WTC11 (cell line): ENCODE data around the gene SBF1. TPM values are rescaled to one million over a fixed set of nuclear protein-coding genes. Genes with fewer than 3 reads are reported as not detected.

Experiments
- ATAC-seq: fragments of 200-7000 bp; cut with Tn5 transposase; 2 replicates; pipeline ENCODE4 v1.10.0; 2021; ENCODE audit warnings: mild to moderate bottlenecking, moderate library complexity
- CTCF ChIA-PET: fragments of 300-600 bp; sonication (Branson Sonifier 250); formaldehyde crosslinking; loops from one replicate; lab custom pipeline; 2021; ENCODE audit warnings: antibody characterized with exemption; lab: Charles Lee
- POLR2A ChIA-PET: fragments of 350-600 bp; sonication (Branson Sonifier 250); formaldehyde crosslinking; loops from one replicate; lab custom pipeline; 2021; ENCODE audit warnings: antibody characterized with exemption; lab: Charles Lee
- DNase-seq: peaks from one replicate; pipeline ENCODE4 v3.0.0; 2021; ENCODE audit warnings: low spot score
- H3K27ac Mint-ChIP-seq: 2 replicates; pipeline ENCODE4 v1.8.0; 2021; ENCODE audit warnings: mixed read lengths
- H3K27me3 Mint-ChIP-seq: 2 replicates; pipeline ENCODE4 v1.8.0; 2021; ENCODE audit warnings: low read depth, mild to moderate bottlenecking, moderate library complexity, mixed read lengths
- H3K36me3 Mint-ChIP-seq: 2 replicates; pipeline ENCODE4 v1.8.0; 2021; ENCODE audit warnings: mixed read lengths
- H3K4me1 Mint-ChIP-seq: 2 replicates; pipeline ENCODE4 v1.8.0; 2022; ENCODE audit warnings: mixed read lengths
- H3K4me3 Mint-ChIP-seq: 2 replicates; pipeline ENCODE4 v1.8.0; 2021; ENCODE audit warnings: mild to moderate bottlenecking, moderate library complexity, mixed read lengths
- H3K9me3 Mint-ChIP-seq: 2 replicates; pipeline ENCODE4 v1.8.0; 2021; ENCODE audit warnings: mixed read lengths
- CDX4 ChIP-seq: fragments of 250-450 bp; sonication (Bioruptor Pico); IDR thresholded peaks from 2 replicates; pipeline ENCODE4 v1.9.0; 2021; ENCODE audit warnings: moderate library complexity, mild to moderate bottlenecking, inconsistent platforms, borderline replicate concordance
- CREB1 ChIP-seq: sonication (generic); formaldehyde crosslinking; IDR thresholded peaks from 2 replicates; pipeline ENCODE4 v1.8.0; 2023; ENCODE audit warnings: mild to moderate bottlenecking, missing genetic modification reagents
- E2F4 ChIP-seq: sonication (generic); formaldehyde crosslinking; IDR thresholded peaks from 2 replicates; pipeline ENCODE4 v1.8.1; 2022; ENCODE audit warnings: low read depth, mild to moderate bottlenecking, moderate library complexity, missing genetic modification reagents, borderline replicate concordance
- ELF4 ChIP-seq: sonication (generic); formaldehyde crosslinking; IDR thresholded peaks from 2 replicates; pipeline ENCODE4 v1.8.1; 2022; ENCODE audit warnings: low read depth, mild to moderate bottlenecking, moderate library complexity, missing genetic modification reagents
- ESRRA ChIP-seq: sonication (generic); formaldehyde crosslinking; IDR thresholded peaks from 2 replicates; pipeline ENCODE4 v1.8.1; 2022; ENCODE audit warnings: mild to moderate bottlenecking, missing genetic modification reagents, borderline replicate concordance
- GABPB1 ChIP-seq: sonication (generic); formaldehyde crosslinking; IDR thresholded peaks from 2 replicates; pipeline ENCODE4 v1.8.1; 2023; ENCODE audit warnings: mild to moderate bottlenecking, missing genetic modification reagents
- HMGXB4 ChIP-seq: sonication (generic); formaldehyde crosslinking; IDR thresholded peaks from 2 replicates; pipeline ENCODE4 v1.8.1; 2023; ENCODE audit warnings: mild to moderate bottlenecking, moderate library complexity, missing genetic modification reagents
- JAZF1 ChIP-seq: fragments of 250-450 bp; sonication (Bioruptor Pico); IDR thresholded peaks from 2 replicates; pipeline ENCODE4 v1.9.0; 2021; ENCODE audit warnings: moderate library complexity, mild to moderate bottlenecking, inconsistent platforms
- JUN ChIP-seq: sonication (generic); formaldehyde crosslinking; IDR thresholded peaks from 2 replicates; pipeline ENCODE4 v1.8.0; 2023; ENCODE audit warnings: mild to moderate bottlenecking, missing genetic modification reagents
- MAX ChIP-seq: sonication (generic); formaldehyde crosslinking; IDR thresholded peaks from 2 replicates; pipeline ENCODE4 v1.8.0; 2022; ENCODE audit warnings: mild to moderate bottlenecking, missing genetic modification reagents
- MLX ChIP-seq: sonication (generic); formaldehyde crosslinking; IDR thresholded peaks from 2 replicates; pipeline ENCODE4 v1.8.1; 2023; ENCODE audit warnings: mild to moderate bottlenecking, missing genetic modification reagents, moderate library complexity
- MYBL2 ChIP-seq: sonication (generic); formaldehyde crosslinking; IDR thresholded peaks from 2 replicates; pipeline ENCODE4 v1.8.1; 2023; ENCODE audit warnings: mild to moderate bottlenecking, moderate library complexity, missing genetic modification reagents
- NR1H2 ChIP-seq: sonication (generic); formaldehyde crosslinking; IDR thresholded peaks from 2 replicates; pipeline ENCODE4 v1.9.0; 2021; ENCODE audit warnings: mild to moderate bottlenecking, moderate library complexity, missing genetic modification reagents
- PRRX2 ChIP-seq: fragments of 250-450 bp; sonication (Bioruptor Pico); IDR thresholded peaks from 2 replicates; pipeline ENCODE4 v1.8.0; 2021; ENCODE audit warnings: mild to moderate bottlenecking
- RORB ChIP-seq: fragments of 250-450 bp; sonication (Bioruptor Pico); IDR thresholded peaks from 2 replicates; pipeline ENCODE4 v1.9.0; 2021; ENCODE audit warnings: mild to moderate bottlenecking
- TEAD1 ChIP-seq: sonication (generic); formaldehyde crosslinking; IDR thresholded peaks from 2 replicates; pipeline ENCODE4 v1.8.0; 2022; ENCODE audit warnings: mild to moderate bottlenecking, missing genetic modification reagents
- ZBTB21 ChIP-seq: sonication (generic); formaldehyde crosslinking; IDR thresholded peaks from 2 replicates; pipeline ENCODE4 v1.8.1; 2023; ENCODE audit warnings: mild to moderate bottlenecking, missing genetic modification reagents, borderline replicate concordance
- ZNF138 ChIP-seq: sonication (generic); formaldehyde crosslinking; conservative IDR thresholded peaks from 2 replicates; pipeline ENCODE4 v1.8.1; 2022; ENCODE audit warnings: mild to moderate bottlenecking, moderate library complexity, missing genetic modification reagents
- ZNF263 ChIP-seq: sonication (generic); formaldehyde crosslinking; IDR thresholded peaks from 2 replicates; pipeline ENCODE4 v1.8.1; 2022; ENCODE audit warnings: low read depth, mild to moderate bottlenecking, moderate library complexity, missing genetic modification reagents
- ZNF317 ChIP-seq: sonication (generic); formaldehyde crosslinking; IDR thresholded peaks from 2 replicates; pipeline ENCODE4 v1.8.1; 2023; ENCODE audit warnings: low read depth, mild to moderate bottlenecking, moderate library complexity, missing genetic modification reagents, borderline replicate concordance
- ZNF416 ChIP-seq: fragments of 250-450 bp; sonication (Bioruptor Pico); IDR thresholded peaks from 2 replicates; pipeline ENCODE4 v1.9.0; 2021; ENCODE audit warnings: mild to moderate bottlenecking, inconsistent platforms
- ZNF425 ChIP-seq: fragments of 250-450 bp; sonication (Bioruptor Pico); conservative IDR thresholded peaks from 2 replicates; pipeline ENCODE4 v1.9.0; 2021; ENCODE audit warnings: mild to moderate bottlenecking
- total RNA-seq: library from RNA; stranded (reverse); gene quantifications from 3 replicates; pipeline ENCODE4 v1.2.3, GENCODE V29; 2021
- TF ChIP-seq, protein P1 (sequence below): sonication (generic); formaldehyde crosslinking; IDR thresholded peaks from 2 replicates; pipeline ENCODE4 v1.8.1; 2023; ENCODE audit warnings: mild to moderate bottlenecking, missing genetic modification reagents

SBF1 gene
- total RNA-seq, 1 experiment from 2014 or later, result 108 TPM

- POLR2A ChIA-PET, result no interaction called here
Observed at GRCh38 chr22:50425179-50425916, 49.5 kb downstream of the SBF1 start.

DNA sequence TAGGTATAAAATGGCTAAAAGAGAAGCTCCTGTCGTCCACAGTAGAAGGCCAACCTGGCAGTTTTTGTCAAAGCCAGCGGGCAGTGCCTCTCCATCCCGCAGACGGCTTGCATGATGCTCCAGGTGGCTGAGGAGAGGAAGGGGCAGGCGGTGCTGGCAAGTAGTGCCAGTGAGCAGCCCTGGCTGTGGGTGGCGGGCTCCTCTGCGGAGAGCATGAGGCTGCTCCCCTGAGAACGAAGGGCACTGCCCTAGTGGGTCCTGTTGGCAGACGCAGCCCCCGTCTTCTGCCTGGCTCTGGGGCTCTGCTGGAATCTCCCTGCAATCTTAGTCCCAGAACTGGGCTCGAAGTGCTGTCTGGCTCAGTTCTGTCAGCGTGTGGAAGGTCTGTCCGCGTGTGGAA, 50.9 kb downstream of the SBF1 start:
- Mint-ChIP-seq H3K4me3 (no peak overlapping the region), H3K9me3 (no peaks in the 10 kb centered on the region), H3K27me3 (no peaks in the 10 kb centered on the region), H3K36me3 (peaks cover 61% of the 10 kb centered on the region), H3K4me1 (no peaks in the 10 kb centered on the region)
- ATAC-seq (no peak), DNase-seq (no peak)
- CTCF ChIA-PET, result no interaction called here
- TF ChIP-seq PRRX2, result no peak
- TF ChIP-seq, all 79 proteins: peak for 0
- POLR2A ChIA-PET, result no interaction called here
- H3K27ac Mint-ChIP-seq, result no peak overlapping the region

More at GRCh38 chr22:50425179-50425916, 49.5 kb downstream of the SBF1 start:
- H3K27me3 Mint-ChIP-seq, result no peaks in the 10 kb centered on the region
- H3K4me3 Mint-ChIP-seq, result no peak overlapping the region
- no peaks in the 10 kb centered on the region for H3K4me1 Mint-ChIP-seq
- no peak for TF ChIP-seq E2F4
- TF ChIP-seq ZNF317 (CRISPR knock-in tag), result no peak
- TF ChIP-seq RORB, result no peak
- no peak for TF ChIP-seq NR1H2 (CRISPR knock-in tag)
- no peak for TF ChIP-seq GABPB1 (CRISPR knock-in tag)
- no peak for TF ChIP-seq ZNF425
- TF ChIP-seq JAZF1, result no peak
- TF ChIP-seq MYBL2 (CRISPR knock-in tag), result no peak
- no peak for TF ChIP-seq ESRRA (CRISPR knock-in tag)
- no peak for TF ChIP-seq CDX4 (CRISPR knock-in tag)
- no peak for TF ChIP-seq ZNF263 (CRISPR knock-in tag)
- TF ChIP-seq ZNF138 (CRISPR knock-in tag), result no peak
- TF ChIP-seq TEAD1 (CRISPR knock-in tag), result no peak
- no peak for TF ChIP-seq CREB1
- TF ChIP-seq ZNF416, result no peak
- TF ChIP-seq ELF4 (CRISPR knock-in tag), result no peak
- H3K9me3 Mint-ChIP-seq, result no peaks in the 10 kb centered on the region
- DNase-seq, result no peak
- CTCF ChIA-PET, result no interaction called here
- no peak for ATAC-seq
- peaks cover 60% of the 10 kb centered on the region for H3K36me3 Mint-ChIP-seq
- no peak overlapping the region for H3K27ac Mint-ChIP-seq

- no peaks in the 10 kb centered on the region for H3K4me1 Mint-ChIP-seq
- no peaks in the 10 kb centered on the region for H3K27me3 Mint-ChIP-seq
- ATAC-seq (no peak), DNase-seq (no peak)
- ChIA-PET CTCF (no interaction called here), POLR2A (no interaction called here)
- H3K4me3 Mint-ChIP-seq, result no peak overlapping the region
- H3K27ac Mint-ChIP-seq, result no peak overlapping the region
- H3K36me3 Mint-ChIP-seq, result peaks cover 54% of the 10 kb centered on the region
- no peaks in the 10 kb centered on the region for H3K9me3 Mint-ChIP-seq
- TF ChIP-seq HMGXB4 (CRISPR knock-in tag) (no peak), ZBTB21 (no peak), MLX (CRISPR knock-in tag) (no peak), ESRRA (CRISPR knock-in tag) (no peak), JUN (CRISPR knock-in tag) (no peak), MAX (CRISPR knock-in tag) (no peak)
- TF ChIP-seq, protein P1, sequence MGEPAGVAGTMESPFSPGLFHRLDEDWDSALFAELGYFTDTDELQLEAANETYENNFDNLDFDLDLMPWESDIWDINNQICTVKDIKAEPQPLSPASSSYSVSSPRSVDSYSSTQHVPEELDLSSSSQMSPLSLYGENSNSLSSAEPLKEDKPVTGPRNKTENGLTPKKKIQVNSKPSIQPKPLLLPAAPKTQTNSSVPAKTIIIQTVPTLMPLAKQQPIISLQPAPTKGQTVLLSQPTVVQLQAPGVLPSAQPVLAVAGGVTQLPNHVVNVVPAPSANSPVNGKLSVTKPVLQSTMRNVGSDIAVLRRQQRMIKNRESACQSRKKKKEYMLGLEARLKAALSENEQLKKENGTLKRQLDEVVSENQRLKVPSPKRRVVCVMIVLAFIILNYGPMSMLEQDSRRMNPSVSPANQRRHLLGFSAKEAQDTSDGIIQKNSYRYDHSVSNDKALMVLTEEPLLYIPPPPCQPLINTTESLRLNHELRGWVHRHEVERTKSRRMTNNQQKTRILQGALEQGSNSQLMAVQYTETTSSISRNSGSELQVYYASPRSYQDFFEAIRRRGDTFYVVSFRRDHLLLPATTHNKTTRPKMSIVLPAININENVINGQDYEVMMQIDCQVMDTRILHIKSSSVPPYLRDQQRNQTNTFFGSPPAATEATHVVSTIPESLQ (CRISPR knock-in tag), result no peak
Observed at GRCh38 chr22:50422961-50423815, 51.6 kb downstream of the SBF1 start.
